SK-N-SH treated with all-trans-retinoic acid at 6 μM for 48 hours (cell line): ENCODE measurements around the gene DNASE2.

Experiments used
- ESRRG ChIP-seq: fragments of 250-450 bp; sonication (Bioruptor Pico); IDR thresholded peaks from 2 replicates; pipeline ENCODE4 v1.6.1; 2021; ENCODE audit warnings: mild to moderate bottlenecking
- SNAI2 ChIP-seq: fragments of 250-450 bp; sonication (Bioruptor Pico); IDR thresholded peaks from 2 replicates; pipeline ENCODE4 v1.5.0; 2020; ENCODE audit warnings: mild to moderate bottlenecking, moderate library complexity
- TCF4 ChIP-seq: fragments of 250-450 bp; sonication (Bioruptor Pico); IDR thresholded peaks from 2 replicates; pipeline ENCODE4 v1.8.0; 2021; ENCODE audit warnings: mild to moderate bottlenecking, moderate library complexity, borderline replicate concordance
- TOX ChIP-seq: fragments of 250-450 bp; sonication (Bioruptor Pico); IDR thresholded peaks from 2 replicates; pipeline ENCODE4 v1.8.0; 2021; ENCODE audit warnings: mild to moderate bottlenecking, moderate library complexity, borderline replicate concordance
- ZC3H10 ChIP-seq: fragments of 250-450 bp; sonication (Bioruptor Pico); IDR thresholded peaks from 2 replicates; pipeline ENCODE4 v1.5.1; 2021; ENCODE audit warnings: mild to moderate bottlenecking, moderate library complexity
- ZFP3 ChIP-seq: fragments of 250-450 bp; sonication (Bioruptor Pico); IDR thresholded peaks from 2 replicates; pipeline ENCODE4 v1.5.0; 2020; ENCODE audit warnings: mild to moderate bottlenecking, moderate library complexity
- ZNF565 ChIP-seq: fragments of 450-650 bp; formaldehyde crosslinking; conservative IDR thresholded peaks from 2 replicates; pipeline ENCODE4 v1.5.0; 2020; ENCODE audit warnings: low read depth, mild to moderate bottlenecking, moderate library complexity
- TF ChIP-seq, protein P1 (sequence below): fragments of 250-450 bp; sonication (Bioruptor Pico); IDR thresholded peaks from 2 replicates; pipeline ENCODE4 v1.8.0; 2020; ENCODE audit warnings: mild to moderate bottlenecking, moderate library complexity, borderline replicate concordance
- TF ChIP-seq, protein P2 (sequence below): fragments of 250-450 bp; sonication (Bioruptor Pico); IDR thresholded peaks from 2 replicates; pipeline ENCODE4 v1.5.0; 2020; ENCODE audit warnings: mild to moderate bottlenecking, moderate library complexity
- TF ChIP-seq, protein P3 (sequence below): fragments of 250-450 bp; sonication (Bioruptor Pico); IDR thresholded peaks from 2 replicates; pipeline ENCODE4 v1.5.1; 2020; ENCODE audit warnings: low read depth, mild to moderate bottlenecking, moderate library complexity
- TF ChIP-seq, protein P4 (sequence below): fragments of 250-450 bp; sonication (Bioruptor Pico); IDR thresholded peaks from 2 replicates; pipeline ENCODE4 v1.8.0; 2021; ENCODE audit warnings: low read depth, mild to moderate bottlenecking, moderate library complexity, borderline replicate concordance

DNA sequence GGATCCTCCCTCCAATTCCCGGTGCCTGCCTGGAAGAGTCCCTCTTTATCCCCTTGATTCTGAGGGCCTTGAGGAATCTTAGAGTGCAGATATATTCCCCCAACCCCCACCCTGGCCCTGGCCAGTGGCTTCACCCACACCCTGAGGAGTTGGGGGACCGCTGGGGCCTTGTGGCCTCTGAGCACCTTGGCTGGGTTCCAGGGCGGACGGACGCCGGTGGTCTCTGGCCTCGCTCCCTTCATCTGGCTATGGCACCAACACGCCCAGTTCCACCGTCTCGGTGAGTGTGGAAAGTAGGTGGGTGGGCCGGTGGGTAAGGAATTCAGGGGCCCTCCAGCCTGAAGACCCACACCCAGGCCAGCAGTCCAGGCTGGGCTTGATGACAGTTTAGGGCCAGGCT is 37.9 kb downstream of the DNASE2 start:
- TF ChIP-seq ZFP3 (CRISPR knock-in tag), result no peak
- no peak for TF ChIP-seq ESRRG (CRISPR knock-in tag)
- no peak for TF ChIP-seq TCF4 (CRISPR knock-in tag)
- TF ChIP-seq SNAI2 (CRISPR knock-in tag), result no peak
- TF ChIP-seq, protein P1, sequence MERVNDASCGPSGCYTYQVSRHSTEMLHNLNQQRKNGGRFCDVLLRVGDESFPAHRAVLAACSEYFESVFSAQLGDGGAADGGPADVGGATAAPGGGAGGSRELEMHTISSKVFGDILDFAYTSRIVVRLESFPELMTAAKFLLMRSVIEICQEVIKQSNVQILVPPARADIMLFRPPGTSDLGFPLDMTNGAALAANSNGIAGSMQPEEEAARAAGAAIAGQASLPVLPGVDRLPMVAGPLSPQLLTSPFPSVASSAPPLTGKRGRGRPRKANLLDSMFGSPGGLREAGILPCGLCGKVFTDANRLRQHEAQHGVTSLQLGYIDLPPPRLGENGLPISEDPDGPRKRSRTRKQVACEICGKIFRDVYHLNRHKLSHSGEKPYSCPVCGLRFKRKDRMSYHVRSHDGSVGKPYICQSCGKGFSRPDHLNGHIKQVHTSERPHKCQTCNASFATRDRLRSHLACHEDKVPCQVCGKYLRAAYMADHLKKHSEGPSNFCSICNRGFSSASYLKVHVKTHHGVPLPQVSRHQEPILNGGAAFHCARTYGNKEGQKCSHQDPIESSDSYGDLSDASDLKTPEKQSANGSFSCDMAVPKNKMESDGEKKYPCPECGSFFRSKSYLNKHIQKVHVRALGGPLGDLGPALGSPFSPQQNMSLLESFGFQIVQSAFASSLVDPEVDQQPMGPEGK (CRISPR knock-in tag), result no peak
- TF ChIP-seq, protein P2, sequence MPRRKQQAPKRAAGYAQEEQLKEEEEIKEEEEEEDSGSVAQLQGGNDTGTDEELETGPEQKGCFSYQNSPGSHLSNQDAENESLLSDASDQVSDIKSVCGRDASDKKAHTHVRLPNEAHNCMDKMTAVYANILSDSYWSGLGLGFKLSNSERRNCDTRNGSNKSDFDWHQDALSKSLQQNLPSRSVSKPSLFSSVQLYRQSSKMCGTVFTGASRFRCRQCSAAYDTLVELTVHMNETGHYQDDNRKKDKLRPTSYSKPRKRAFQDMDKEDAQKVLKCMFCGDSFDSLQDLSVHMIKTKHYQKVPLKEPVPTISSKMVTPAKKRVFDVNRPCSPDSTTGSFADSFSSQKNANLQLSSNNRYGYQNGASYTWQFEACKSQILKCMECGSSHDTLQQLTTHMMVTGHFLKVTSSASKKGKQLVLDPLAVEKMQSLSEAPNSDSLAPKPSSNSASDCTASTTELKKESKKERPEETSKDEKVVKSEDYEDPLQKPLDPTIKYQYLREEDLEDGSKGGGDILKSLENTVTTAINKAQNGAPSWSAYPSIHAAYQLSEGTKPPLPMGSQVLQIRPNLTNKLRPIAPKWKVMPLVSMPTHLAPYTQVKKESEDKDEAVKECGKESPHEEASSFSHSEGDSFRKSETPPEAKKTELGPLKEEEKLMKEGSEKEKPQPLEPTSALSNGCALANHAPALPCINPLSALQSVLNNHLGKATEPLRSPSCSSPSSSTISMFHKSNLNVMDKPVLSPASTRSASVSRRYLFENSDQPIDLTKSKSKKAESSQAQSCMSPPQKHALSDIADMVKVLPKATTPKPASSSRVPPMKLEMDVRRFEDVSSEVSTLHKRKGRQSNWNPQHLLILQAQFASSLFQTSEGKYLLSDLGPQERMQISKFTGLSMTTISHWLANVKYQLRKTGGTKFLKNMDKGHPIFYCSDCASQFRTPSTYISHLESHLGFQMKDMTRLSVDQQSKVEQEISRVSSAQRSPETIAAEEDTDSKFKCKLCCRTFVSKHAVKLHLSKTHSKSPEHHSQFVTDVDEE, result no peak
- TF ChIP-seq, protein P3, sequence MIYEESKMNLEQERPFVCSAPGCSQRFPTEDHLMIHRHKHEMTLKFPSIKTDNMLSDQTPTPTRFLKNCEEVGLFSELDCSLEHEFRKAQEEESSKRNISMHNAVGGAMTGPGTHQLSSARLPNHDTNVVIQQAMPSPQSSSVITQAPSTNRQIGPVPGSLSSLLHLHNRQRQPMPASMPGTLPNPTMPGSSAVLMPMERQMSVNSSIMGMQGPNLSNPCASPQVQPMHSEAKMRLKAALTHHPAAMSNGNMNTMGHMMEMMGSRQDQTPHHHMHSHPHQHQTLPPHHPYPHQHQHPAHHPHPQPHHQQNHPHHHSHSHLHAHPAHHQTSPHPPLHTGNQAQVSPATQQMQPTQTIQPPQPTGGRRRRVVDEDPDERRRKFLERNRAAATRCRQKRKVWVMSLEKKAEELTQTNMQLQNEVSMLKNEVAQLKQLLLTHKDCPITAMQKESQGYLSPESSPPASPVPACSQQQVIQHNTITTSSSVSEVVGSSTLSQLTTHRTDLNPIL (CRISPR knock-in tag), result no peak
- no peak for TF ChIP-seq ZC3H10
- no peak for TF ChIP-seq ZNF565 (CRISPR knock-in tag)
- TF ChIP-seq, protein P4, sequence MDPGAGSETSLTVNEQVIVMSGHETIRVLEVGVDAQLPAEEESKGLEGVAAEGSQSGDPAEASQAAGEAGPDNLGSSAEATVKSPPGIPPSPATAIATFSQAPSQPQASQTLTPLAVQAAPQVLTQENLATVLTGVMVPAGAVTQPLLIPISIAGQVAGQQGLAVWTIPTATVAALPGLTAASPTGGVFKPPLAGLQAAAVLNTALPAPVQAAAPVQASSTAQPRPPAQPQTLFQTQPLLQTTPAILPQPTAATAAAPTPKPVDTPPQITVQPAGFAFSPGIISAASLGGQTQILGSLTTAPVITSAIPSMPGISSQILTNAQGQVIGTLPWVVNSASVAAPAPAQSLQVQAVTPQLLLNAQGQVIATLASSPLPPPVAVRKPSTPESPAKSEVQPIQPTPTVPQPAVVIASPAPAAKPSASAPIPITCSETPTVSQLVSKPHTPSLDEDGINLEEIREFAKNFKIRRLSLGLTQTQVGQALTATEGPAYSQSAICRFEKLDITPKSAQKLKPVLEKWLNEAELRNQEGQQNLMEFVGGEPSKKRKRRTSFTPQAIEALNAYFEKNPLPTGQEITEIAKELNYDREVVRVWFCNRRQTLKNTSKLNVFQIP (CRISPR knock-in tag), result no peak
- no peak for TF ChIP-seq TOX (CRISPR knock-in tag)
